GM19452 (cell line): ENCODE measurements around the gene KIF26A.

Experiments
- ATAC-seq: cut with Tn5 transposase; IDR thresholded peaks from one replicate; pipeline ENCODE4 v1.9.1; 2021; ENCODE audit not compliant: unreplicated experiment

The KIF26A gene

DNA sequence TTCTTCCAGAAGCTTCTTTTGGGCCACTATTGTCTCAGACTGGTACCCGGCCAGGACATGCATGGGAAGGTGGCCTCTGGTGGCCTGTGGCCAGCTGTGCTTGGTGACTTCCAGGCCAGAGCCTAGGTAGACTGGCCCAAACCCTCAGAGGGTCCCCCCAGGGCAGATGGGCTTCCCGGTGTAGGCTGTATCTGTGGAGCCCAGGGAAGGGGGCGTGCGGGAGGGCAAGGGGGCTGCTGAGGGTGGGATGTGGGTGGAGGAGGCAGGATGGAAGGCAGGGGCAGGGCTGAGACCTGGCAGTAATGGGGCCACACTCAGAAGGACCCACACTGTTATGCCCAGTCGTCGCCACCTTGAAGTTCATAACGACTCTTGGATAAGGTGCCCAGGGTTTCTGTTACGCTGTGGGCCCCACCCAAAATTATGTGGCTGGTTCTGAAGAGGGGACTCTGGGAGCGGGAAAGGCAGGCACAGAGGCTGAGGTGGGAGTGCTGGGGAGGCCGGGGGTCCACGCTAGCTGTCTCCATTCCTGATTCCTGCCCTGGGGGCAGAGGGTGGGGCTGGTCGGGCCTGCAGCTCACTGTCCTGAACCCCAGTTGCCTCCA lies 52.1 kb downstream of the KIF26A start:
- ATAC-seq, result no peak

DNA sequence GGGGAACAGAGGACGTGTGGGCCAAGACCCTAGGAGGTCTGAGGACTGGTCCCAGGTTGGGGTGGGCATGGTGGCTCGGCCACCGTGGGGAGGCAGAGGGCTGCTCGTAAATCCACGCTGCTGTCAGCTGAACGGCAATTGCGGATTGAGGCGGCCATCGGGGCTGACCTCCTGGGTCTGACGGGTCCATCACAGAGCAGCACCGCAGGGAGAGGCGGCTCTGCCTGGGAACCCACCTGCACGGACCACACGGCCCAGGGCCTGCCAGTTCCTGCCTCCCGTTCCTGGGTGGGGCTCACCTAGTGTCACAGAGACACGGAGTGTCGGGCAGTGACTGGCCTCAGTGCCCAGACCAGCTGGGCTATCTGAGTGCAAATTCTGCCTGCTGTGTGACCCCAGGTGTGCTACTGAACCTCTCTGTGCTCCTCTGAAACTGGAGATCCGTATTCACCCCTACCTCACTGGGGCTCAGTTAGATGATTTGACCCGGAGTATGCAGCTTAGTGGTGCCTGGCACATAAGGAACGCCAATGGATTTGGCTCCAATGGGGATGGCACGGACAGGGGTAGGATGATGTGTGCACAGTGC lies 53.1 kb downstream of the KIF26A start:
- no peak for ATAC-seq

DNA sequence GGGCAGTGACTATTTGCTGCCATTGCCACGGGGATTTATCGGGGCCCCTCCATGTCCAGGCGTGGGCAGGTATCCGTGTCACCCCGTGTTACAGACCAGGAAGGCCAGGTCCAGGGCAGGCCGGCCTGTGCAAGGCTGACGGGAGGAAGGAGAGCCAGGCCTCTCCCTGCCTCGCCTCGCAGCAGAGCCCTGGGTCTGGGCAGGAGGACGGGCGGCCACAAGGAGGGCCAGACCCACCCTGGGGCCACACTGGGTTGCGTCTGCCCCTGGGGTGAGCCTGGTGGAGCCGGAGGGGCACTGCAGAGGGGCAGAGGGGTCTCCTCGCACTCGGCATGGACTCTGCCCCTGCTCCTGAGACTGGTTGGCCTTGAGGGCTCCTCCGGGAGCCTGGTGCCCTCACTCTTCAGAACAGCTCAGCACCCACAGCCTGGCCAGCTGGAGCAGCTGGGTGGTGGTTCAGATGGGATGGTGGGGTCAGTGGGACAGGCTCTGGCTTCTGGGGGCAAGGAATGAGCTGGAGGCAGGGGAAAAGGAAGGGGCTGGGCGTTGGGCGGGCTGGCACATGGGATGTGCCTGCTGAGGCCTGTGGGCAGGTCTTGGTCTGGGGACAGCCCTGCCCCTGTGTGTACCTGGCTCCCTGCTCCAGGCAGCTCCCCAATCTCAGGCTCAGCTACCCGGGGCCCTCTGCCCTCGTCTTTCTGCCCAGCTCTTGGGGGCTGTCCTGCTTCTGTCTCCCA lies 53.9 kb downstream of the KIF26A start:
- no peak for ATAC-seq

DNA sequence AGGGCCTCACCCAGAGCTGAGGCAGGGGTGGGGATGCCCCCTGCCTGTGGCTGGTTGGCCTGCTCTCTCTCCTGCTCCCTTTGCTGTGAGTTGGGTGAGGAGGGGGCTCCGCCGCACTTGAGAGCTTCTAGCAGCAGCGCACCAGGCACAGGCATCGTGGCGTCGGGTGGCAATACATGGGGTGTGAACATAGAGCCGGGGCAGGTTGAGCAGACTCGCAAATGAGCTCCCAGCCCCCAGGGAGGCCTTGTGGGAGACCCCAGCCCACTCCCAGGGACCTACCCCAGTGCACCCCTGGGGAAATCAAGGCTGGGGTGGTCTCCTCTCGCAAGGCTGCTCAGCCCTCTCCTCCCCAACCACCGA lies 54.5 kb downstream of the KIF26A start:
- ATAC-seq, result no peak

DNA sequence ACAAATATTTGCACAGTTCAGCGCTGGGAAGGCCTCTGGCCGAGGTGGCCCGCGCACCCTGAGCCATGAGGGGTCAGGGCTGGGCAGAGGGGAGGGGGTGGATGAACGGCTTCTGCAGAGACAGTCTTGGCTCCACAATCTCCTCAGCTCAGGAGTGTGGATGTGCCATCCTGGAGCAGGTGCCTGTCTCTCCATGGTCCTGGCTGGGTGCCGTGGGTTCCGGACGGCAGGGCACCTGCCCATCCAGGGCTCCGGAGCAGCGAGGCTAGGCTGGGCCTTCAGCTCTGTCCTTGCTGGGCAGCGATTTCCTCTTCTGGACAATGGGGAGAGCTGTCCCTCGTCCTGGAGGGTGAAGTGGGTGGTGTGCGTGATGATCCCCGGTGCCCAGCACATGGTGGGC lies 55.6 kb downstream of the KIF26A start:
- no peak for ATAC-seq

DNA sequence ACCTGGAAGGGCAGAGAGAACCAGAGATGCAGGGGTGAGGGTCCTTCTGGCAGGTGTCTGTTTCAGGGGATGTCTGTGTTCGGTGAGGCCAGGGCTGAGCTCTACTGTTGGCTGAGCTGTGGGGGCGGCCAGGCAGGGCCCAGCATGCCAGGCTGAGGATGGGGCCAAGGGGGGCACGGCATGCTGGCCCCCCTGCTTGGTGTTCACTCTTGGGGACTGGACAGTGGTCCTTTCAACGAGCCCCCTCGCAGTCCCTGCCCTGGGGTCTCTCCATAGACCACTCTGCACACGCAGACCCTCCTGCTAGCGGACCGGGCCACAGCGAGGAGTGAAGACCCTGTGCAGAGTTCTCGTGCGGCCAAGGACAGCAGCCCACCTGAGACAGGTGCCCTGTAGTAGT lies 56.3 kb downstream of the KIF26A start:
- ATAC-seq, result no peak

DNA sequence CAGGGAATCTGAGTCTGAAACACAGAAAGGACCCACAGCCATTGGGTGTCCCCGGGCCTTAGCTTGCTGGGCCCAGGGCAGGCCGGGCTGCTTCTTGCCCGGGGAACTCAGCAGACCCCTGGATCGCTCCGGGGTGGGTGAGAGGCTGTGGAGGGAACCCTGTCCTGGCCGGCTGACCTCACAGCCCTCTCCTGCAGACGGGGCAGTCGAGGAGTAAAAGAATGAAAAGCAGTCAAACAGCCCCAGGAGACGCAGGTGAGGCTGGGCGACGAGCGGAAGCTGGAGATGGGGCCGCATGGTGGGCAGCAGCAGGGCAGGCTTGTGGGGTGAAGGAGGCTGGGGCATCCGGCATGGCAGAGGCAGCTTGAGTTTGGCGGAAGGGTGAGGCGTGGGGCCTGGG lies 57.0 kb downstream of the KIF26A start:
- no peak for ATAC-seq

DNA sequence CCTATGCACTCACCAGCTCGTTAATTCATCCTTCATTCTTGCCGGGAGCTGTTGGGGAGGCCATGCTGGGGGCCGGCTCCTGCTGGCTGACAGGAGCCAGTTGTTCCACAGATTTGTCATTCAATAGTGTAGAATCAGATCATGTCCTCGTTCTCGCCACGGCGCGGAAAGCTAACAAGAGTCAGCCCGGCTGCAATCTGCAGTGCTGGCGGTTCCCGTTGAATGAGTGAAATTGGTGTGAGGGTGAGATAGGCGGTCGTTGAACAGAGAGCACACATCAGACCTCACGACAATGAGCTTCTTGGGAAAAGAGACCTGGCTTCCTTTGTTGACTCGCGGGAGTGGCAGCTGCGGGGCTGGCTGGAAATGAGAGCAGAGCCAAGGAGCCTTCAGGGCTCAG lies 57.5 kb downstream of the KIF26A start:
- ATAC-seq, result no peak

DNA sequence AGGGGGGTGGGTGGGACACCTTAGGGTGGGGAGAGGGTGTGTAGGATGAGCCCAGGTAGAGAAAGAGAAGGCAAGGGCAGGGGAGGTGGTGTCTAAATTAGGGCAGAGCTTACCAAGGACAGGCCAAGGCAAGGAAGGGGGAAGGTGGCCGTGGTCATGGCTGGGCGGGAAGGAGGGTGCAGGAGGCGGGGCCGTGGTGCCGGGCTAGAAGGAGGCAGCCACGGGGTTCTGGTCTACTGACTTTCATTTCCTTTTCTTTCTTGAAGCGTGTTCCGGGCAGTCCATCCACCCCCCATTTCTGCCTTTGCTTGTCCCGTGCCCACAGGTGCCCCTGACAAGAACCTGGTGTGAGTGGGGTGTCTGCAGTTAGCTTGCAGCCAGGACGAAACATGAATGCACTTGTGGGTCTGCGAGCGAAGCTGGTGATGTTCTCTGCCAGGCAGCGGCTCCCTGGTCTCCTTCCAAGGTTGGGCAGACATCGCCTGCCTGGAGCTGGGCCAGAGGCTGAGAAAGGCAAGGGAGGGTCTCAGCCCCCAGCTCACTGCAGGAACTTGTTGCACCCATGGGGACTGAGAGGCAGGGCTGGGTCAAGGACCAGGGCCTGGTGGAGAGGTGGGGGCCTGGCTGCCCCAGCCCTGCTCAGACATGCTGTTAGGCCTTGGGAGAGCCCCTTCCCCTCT lies 58.2 kb downstream of the KIF26A start:
- no peak for ATAC-seq

DNA sequence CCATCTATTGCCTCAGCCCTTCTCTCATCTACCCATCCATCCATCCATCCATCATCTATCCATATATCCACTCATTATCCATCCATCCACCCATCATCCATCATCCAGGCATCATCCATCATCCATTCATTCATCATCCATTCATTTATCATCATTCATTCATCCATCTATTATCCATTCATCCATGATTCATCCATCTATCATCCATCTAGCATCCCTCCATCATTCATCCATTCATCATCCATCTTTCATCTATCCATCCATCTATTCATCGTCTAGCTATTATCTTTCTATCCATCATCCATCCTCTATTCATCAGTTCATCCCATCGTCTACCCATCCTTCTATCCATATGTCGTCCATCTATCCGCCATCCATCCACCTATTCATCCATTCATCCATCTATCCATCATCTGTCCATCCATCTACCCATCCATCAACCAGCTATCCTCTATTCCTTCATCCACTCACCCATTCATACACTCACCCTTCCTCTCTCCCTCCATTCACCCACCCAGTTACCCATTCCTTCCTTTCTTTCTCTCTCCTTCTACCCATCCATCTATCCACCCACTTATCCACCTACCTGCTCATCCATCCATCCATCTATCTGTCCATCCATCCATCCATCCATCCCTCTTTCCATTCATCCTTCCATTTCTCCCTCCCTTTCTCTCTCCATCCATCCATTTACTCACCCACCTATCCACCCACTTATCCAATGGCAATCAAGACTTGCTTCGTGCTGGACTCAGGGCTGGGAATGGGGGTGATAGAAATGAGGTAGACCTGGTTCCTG lies 59.3 kb downstream of the KIF26A start:
- no peak for ATAC-seq

DNA sequence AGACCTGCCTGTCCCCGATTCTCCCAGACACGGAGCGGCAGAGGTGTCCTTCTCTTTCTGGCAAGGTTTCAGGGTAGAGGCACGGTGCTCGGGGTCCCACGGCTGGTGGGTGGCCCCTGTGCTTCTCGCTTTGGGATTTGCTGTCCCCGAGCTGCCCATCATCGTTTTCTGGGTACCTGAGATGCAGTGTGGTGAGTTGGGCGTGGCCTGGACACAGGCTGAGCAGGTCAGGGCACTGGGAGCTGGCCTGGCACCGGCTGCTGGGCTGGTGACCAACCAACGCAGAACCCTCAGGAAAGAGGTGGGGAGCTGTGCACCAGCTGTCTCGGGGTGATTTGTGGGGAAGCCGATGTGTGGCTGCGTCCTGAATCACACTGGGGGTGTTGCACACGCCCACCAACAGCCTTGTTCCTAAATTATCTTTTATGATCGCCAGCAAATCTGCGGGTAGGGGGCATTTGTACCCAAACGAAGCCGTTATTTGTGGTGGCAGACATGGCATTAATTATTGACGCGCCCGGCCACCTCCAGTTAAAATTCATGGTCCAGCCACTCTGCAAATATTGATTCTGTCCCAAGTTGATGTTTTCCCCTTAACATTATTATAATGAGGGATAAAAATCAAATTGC lies 61.0 kb downstream of the KIF26A start:
- no peak for ATAC-seq

DNA sequence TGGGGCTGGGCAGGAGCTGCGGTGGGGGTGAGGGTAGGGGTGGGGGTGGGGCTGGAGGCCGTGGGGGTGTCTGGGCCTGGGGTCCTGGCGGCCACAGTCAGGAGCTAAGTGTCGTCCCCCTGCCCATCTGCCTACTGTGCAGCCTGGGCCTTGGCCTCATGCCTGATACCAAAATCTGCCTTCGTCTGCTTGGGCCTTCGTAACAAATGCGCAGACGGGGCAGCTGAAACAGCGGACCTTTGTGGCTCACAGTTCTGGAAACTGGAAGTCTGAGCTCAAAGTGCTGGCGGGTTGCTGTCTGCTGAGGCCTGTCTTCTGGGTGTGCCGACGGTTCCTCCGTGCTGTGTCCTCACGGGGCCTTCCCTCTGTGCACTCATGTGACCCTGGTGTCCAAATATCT lies 61.7 kb downstream of the KIF26A start:
- no peak for ATAC-seq

DNA sequence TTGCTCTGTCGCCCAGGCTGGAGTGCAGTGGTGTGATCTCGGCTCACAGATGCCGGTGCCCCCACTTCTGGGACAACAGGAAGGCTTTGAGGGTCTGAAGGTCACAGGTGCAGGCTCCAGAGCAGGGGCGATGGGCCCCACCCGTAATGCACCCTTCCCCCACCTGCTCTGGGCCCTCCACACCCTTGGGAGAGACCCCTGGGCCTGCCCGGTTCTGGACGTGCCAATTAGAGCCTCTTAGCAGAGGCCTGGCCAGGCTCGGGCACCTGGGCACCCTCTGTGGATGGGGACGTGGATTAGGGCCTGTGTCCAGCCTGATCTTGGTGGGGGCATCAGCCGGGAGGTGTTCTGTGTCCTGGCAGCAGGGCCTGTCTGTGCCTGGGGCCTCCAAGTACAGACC lies 62.2 kb downstream of the KIF26A start:
- ATAC-seq, result no peak

DNA sequence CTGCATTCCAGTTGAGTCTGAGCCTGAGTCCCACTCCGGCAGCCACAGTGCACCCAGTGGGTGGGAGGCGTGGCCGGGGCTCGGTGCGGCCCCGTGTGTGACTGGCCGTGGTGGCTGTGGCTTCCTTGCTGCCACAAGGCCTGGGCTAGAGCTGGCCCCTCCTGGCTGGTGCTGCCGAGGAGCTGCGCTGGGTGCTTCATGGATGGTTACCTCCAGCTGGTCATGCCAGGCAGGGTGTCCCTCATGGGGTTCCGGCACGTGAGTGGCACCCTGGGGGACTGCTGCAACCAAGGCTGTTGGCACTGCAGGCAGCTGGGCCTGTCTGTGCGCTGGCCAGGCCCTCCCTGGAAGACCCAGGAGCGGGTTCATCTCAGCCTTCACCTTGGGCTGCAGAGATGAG lies 62.7 kb downstream of the KIF26A start:
- ATAC-seq, result no peak

DNA sequence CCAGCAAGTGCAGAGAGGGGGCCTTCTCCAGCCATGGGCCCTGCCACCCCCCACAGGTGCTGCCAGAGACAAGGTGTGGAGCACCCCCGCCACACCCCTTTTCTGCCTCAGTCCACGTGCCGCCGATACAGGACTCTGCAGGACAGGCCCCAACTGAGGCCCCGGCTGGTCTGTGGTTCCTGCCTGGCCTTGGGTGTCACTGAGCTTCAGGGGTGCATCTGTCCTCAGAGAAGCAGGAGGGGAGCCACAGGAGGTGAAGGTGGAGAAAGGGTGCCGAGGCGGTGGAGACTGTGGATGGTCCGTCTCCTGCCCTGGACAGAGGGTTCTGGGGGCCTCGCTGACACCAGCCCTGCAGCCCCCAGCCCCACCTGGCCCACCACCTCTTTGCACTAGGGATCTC lies 63.1 kb downstream of the KIF26A start:
- no peak for ATAC-seq

DNA sequence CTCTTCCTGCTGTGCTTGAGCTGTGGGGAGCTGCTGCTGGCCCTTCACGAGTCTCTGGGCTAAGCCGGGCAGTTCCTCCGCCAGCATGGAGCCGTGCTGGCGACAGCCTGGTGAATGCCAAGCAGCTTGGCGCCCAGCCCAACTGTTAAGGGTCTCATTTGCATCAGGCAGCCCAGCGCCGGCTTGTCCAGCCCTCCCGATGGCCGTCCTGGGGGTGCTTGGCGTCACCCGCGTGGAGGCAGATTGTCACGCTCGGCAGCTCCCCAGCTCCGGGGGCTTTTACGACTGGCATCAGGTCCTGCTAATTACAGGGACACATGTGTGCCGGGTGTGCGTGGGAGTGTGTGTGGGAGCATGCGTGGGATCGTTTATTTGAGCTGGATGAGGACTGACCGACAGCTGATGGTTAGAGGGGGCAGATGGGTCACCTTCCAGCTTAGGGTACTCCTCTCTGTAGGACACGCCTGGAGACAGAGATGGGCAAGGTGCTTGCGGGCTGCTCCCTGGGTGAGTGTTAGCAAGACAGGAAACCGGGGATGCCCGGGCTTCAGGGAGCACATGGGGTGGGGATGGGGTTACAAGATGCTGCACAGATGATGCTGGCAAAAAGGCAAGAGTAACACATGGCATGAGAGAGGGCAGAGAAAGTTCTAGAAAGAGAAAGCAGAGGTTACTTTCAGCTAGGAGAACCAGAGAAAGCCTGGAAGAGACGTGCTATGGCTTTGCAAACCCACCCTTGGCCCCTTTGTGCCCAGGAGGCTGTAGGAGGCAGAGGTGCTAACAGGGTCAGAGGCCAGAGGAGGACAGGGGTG lies 64.1 kb downstream of the KIF26A start:
- ATAC-seq, result no peak

DNA sequence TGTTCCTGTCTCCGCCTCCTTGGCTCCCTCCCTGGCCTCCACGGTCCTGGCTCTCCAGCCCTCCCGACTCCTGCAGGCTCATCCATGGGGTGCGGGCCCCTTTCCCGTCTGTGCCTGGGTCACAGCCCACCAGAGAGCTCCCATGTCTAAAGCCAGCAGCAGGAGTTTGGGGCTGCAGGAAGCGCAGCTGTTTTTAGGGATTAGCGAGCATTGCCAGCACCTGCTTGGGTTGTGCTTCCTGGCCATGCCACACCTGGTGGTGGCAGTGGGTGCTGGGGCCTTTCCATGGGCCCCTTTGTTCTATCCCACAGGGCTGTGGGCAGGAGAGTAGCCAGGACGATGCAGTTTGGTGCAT lies 64.7 kb downstream of the KIF26A start:
- no peak for ATAC-seq

DNA sequence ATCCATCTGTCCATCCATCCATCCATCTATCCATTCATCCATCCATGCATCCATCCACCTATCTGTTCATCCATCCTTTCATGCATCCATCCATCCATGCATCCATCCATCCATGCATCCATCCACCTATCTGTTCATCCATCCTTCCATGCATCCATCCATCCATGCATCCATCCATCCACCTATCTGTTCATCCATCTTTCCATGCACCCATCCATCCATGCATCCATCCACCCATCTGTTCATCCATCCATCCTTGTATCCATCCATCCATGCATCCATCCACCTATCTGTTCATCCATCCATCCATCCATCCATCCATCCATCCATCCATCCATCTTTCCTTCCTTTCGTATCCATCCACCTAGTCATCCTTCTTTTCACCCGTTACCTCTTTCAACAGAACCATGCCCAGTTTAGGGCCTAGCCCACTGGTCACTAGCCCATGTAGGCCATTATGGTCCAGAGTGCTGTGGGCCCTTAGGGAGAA lies 66.3 kb downstream of the KIF26A start:
- ATAC-seq, result no peak

DNA sequence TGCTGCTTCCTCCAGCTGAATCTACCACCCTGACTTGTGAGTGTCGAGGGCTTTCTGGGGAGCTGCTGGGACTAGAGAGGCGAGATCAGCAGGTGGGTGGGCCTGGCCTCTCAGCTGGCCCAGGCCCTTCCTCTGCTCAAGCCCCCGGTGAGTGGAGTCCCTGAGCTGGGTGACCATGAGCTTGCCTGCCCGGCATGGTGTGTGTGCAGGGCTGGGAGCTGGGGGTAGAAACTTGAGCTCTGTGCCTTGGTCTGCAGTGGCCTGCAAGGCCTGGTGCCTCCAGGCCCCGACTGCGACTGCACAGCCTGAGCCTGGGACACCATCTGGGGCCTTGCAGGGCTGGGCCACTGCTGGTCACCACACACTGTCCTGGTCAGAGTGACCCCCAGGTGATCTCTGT lies 67.4 kb downstream of the KIF26A start:
- no peak for ATAC-seq

DNA sequence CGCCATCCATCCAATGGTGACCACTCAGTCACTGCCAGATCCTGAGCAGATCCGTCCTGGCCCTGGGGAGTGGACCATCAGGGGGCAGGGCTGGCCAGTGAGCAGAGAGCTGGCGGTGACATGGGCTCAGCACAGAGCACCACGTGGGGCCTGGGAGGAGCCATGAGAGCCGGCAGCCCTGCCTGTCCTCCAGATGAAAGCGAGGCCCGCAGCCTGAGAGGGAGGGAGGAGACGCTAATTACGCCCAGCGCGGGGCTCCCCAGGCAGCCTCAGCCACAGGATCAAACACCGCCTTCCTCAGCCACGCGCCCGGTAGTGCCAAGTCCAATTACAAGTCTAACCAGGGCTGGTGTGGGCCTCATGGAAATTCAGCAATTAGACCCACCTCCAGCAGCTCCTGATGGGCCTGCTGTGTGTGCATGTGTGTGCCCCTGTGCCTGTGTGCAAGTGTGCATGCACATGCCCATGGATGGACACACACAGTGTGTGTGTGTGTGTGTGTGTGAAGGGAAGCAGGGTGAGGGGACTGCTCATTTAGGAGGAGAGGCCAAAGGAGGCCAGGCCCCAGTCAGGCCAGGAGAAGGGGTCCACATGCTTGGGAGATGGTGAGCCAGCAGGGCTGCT lies 68.0 kb downstream of the KIF26A start:
- no peak for ATAC-seq
